ENCODE data around the gene TSC22D2.

TSC22D2 gene

DNA sequence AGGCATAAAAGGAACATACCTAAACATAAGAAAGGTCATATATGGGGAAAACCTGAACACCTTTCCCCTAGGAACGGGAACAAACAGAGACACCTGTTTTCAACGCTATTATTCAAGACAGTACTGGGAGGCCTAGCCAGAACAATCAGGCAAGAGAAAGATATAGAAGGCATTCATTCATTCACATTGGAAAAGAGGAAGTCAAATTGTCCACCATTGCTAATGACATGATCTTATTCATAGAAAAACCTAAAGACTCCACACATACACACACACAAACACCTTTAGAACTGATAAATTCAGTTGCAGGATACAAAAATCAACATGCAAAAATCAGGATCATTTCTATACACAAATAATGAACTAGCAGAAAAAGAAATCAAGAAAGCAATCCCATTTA is 101.7 kb downstream of the TSC22D2 start:
- no peak overlapping the region for H3K4me3 ChIP-seq (replicated peaks; ENCODE audit: low read depth, low read length)
- H3K36me3 ChIP-seq (ENCODE audit: control insufficient read depth, insufficient read depth, low read length): no peaks in the 10 kb centered on the region
- DNase-seq (ENCODE audit: extremely low read depth, insufficient read length): no peak
- H3K27me3 ChIP-seq (replicated peaks; ENCODE audit: control insufficient read depth, insufficient read depth, low read length): no peaks in the 10 kb centered on the region
- TF ChIP-seq, protein P1, sequence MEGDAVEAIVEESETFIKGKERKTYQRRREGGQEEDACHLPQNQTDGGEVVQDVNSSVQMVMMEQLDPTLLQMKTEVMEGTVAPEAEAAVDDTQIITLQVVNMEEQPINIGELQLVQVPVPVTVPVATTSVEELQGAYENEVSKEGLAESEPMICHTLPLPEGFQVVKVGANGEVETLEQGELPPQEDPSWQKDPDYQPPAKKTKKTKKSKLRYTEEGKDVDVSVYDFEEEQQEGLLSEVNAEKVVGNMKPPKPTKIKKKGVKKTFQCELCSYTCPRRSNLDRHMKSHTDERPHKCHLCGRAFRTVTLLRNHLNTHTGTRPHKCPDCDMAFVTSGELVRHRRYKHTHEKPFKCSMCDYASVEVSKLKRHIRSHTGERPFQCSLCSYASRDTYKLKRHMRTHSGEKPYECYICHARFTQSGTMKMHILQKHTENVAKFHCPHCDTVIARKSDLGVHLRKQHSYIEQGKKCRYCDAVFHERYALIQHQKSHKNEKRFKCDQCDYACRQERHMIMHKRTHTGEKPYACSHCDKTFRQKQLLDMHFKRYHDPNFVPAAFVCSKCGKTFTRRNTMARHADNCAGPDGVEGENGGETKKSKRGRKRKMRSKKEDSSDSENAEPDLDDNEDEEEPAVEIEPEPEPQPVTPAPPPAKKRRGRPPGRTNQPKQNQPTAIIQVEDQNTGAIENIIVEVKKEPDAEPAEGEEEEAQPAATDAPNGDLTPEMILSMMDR (IDR thresholded peaks at IDR 0.05; ENCODE audit: insufficient read depth, low read length, poor library complexity, severe bottlenecking): no peak

DNA sequence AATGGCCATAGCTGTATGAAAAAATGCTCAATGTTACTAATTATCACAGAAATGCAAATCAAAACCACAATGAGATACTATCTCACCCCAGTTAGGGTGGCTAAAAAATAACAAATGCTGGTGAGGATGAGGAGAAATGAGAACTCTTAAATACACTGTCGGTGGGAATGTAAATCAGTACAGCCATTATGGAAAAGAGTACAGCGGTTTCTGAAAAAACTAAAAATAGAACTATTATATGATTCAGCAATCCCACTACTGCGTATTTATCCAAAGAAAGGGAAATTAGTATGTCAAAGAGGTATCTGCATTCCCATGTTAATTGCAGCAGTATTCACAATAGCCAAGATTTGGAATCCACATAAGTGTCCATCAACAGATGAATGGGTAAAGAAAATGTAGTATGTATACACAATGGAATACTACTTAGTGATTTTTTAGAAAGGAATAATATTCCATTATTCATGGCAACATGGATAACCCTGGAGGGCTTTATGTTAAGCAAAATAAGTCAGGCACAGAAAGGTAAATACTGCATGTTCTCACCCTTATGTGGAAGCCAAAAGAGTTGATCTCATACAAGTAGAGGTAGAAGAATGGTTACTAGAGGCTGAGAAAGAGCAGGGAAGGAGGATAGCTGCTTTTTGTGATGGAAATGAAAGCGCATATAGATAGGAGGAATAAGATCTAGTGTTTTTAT is 103.2 kb downstream of the TSC22D2 start:
- no peak for DNase-seq (ENCODE audit: extremely low read depth, insufficient read length)
- H3K36me3 ChIP-seq (ENCODE audit: control insufficient read depth, insufficient read depth, low read length): no peaks in the 10 kb centered on the region
- no peaks in the 10 kb centered on the region for H3K27me3 ChIP-seq (replicated peaks; ENCODE audit: control insufficient read depth, insufficient read depth, low read length)
- TF ChIP-seq, protein P1 (IDR thresholded peaks at IDR 0.05; ENCODE audit: insufficient read depth, low read length, poor library complexity, severe bottlenecking): no peak
- H3K4me3 ChIP-seq (replicated peaks; ENCODE audit: low read depth, low read length): no peak overlapping the region

GRCh38 chr3:150515210-150515609 is 107.1 kb downstream of the TSC22D2 start:
- DNase-seq (ENCODE audit: extremely low read depth, insufficient read length): no peak
- TF ChIP-seq, protein P1 (IDR thresholded peaks at IDR 0.05; ENCODE audit: insufficient read depth, low read length, poor library complexity, severe bottlenecking): no peak
- Histone ChIP-seq H3K4me3 (replicated peaks; ENCODE audit: low read depth, low read length) (no peak overlapping the region), H3K27me3 (replicated peaks; ENCODE audit: control insufficient read depth, insufficient read depth, low read length) (no peaks in the 10 kb centered on the region), H3K36me3 (ENCODE audit: control insufficient read depth, insufficient read depth, low read length) (no peaks in the 10 kb centered on the region)
